ENCODE results near the gene NFATC2IP. TPM values are rescaled to one million over a fixed set of nuclear protein-coding genes. Genes with fewer than 3 reads are reported as not detected.

NFATC2IP gene
- total and polyA plus RNA-seq, 2 of the 13 experiments (the other 11 are each of a cell fraction or from before 2014, with no cell fraction given): 32.1 to 48.5 TPM

DNA sequence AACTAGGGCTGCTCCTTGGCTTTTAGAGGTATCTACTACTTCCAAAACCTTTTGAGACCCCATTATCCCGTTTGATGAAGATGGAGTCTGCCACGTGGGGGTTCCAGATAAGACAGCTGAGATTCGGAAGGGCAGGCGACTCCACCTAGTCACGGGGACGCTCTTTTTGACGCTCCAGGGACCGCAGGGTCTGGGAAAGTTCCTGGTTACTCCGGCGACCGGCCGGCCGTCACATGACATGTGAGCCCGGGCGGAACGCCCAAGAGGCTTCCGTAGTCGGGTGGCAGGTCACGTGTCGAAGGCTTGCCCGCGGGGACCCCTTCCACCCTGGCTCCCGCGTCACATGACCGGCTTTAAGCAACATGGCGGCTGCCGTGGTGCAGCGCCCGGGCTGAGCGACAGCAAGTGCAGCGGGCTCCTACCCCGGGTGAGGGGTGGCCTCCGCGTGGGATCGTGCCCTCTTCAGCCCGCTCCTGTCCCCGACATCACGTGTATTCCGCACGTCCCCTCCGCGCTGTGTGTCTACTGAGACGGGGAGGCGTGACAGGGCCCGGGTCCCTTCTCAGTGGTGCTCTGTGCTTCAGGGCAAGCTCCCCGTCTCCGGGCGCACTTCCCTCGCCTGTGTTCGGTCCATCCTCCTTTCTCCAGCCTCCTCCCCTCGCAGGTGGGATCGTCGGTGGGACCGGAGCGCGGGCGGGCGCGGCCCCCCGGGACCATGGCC is 23.9 kb downstream of the NFATC2IP start, which contains the start of gene SPNS1 (continued):
- TF ChIP-seq ZNF652 (CRISPR knock-in tag; IDR thresholded peaks at IDR 0.05; ENCODE audit: borderline replicate concordance, low read depth) (no peak), MIER3 (CRISPR knock-in tag; IDR thresholded peaks at IDR 0.05; ENCODE audit: borderline replicate concordance) (peak; percentile 96; the same call in 1 of the 2 replicates), HOXA3 (CRISPR knock-in tag; IDR thresholded peaks at IDR 0.05) (peak; percentile 97), ZNF350 (CRISPR knock-in tag; IDR thresholded peaks at IDR 0.05; ENCODE audit: borderline replicate concordance, low read depth) (peak; percentile 98; the same call in 1 of the 2 replicates), HNRNPUL1 (IDR thresholded peaks at IDR 0.05; ENCODE audit: low read depth, low read length) (no peak), SP5 (CRISPR knock-in tag; IDR thresholded peaks at IDR 0.05; ENCODE audit: borderline replicate concordance, low read depth) (no peak), SNAI1 (CRISPR knock-in tag; IDR thresholded peaks at IDR 0.05; ENCODE audit: borderline replicate concordance) (peak; percentile 93), ZSCAN9 (CRISPR knock-in tag; IDR thresholded peaks at IDR 0.05; ENCODE audit: borderline replicate concordance) (peak; percentile 81; the same call in 1 of the 2 replicates), ZNF761 (CRISPR knock-in tag; conservative IDR thresholded peaks at IDR 0.05) (peak; percentile 95), MYNN (CRISPR knock-in tag; IDR thresholded peaks at IDR 0.05; ENCODE audit: low read depth) (no peak), ZFP37 (CRISPR knock-in tag; IDR thresholded peaks at IDR 0.05; ENCODE audit: borderline replicate concordance) (peak; percentile 85; the same call in 1 of the 2 replicates), MYC (CRISPR knock-in tag; IDR thresholded peaks at IDR 0.05; ENCODE audit: borderline replicate concordance) (peak; percentile 93), ZNF724P (CRISPR knock-in tag; IDR thresholded peaks at IDR 0.05; ENCODE audit: borderline replicate concordance) (peak; percentile 45; the same call in 1 of the 2 replicates), CBX2 (IDR thresholded peaks at IDR 0.05; ENCODE audit: low read depth, low read length) (no peak), CBX2 (CRISPR knock-in tag; IDR thresholded peaks at IDR 0.05; ENCODE audit: low read depth) (no peak), RBAK (CRISPR knock-in tag; IDR thresholded peaks at IDR 0.05) (no peak), CHD2 (IDR thresholded peaks at IDR 0.05; ENCODE audit: low read depth, low read length) (no peak), RAD21 (CRISPR knock-in tag; IDR thresholded peaks at IDR 0.05) (peak; percentile 58; the same call in 1 of the 2 replicates)
- TF ChIP-seq, protein P1, sequence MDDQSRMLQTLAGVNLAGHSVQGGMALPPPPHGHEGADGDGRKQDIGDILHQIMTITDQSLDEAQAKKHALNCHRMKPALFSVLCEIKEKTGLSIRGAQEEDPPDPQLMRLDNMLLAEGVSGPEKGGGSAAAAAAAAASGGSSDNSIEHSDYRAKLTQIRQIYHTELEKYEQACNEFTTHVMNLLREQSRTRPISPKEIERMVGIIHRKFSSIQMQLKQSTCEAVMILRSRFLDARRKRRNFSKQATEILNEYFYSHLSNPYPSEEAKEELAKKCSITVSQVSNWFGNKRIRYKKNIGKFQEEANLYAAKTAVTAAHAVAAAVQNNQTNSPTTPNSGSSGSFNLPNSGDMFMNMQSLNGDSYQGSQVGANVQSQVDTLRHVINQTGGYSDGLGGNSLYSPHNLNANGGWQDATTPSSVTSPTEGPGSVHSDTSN (CRISPR knock-in tag; IDR thresholded peaks at IDR 0.05; ENCODE audit: borderline replicate concordance): peak; percentile 73; the same call in 1 of the 2 replicates
- TF ChIP-seq, protein P2, sequence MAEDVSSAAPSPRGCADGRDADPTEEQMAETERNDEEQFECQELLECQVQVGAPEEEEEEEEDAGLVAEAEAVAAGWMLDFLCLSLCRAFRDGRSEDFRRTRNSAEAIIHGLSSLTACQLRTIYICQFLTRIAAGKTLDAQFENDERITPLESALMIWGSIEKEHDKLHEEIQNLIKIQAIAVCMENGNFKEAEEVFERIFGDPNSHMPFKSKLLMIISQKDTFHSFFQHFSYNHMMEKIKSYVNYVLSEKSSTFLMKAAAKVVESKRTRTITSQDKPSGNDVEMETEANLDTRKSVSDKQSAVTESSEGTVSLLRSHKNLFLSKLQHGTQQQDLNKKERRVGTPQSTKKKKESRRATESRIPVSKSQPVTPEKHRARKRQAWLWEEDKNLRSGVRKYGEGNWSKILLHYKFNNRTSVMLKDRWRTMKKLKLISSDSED (CRISPR knock-in tag; IDR thresholded peaks at IDR 0.05): 0 out of 2 replicates have a peak, but pooled peaks have one; percentile 69
- TF ChIP-seq, protein P3, sequence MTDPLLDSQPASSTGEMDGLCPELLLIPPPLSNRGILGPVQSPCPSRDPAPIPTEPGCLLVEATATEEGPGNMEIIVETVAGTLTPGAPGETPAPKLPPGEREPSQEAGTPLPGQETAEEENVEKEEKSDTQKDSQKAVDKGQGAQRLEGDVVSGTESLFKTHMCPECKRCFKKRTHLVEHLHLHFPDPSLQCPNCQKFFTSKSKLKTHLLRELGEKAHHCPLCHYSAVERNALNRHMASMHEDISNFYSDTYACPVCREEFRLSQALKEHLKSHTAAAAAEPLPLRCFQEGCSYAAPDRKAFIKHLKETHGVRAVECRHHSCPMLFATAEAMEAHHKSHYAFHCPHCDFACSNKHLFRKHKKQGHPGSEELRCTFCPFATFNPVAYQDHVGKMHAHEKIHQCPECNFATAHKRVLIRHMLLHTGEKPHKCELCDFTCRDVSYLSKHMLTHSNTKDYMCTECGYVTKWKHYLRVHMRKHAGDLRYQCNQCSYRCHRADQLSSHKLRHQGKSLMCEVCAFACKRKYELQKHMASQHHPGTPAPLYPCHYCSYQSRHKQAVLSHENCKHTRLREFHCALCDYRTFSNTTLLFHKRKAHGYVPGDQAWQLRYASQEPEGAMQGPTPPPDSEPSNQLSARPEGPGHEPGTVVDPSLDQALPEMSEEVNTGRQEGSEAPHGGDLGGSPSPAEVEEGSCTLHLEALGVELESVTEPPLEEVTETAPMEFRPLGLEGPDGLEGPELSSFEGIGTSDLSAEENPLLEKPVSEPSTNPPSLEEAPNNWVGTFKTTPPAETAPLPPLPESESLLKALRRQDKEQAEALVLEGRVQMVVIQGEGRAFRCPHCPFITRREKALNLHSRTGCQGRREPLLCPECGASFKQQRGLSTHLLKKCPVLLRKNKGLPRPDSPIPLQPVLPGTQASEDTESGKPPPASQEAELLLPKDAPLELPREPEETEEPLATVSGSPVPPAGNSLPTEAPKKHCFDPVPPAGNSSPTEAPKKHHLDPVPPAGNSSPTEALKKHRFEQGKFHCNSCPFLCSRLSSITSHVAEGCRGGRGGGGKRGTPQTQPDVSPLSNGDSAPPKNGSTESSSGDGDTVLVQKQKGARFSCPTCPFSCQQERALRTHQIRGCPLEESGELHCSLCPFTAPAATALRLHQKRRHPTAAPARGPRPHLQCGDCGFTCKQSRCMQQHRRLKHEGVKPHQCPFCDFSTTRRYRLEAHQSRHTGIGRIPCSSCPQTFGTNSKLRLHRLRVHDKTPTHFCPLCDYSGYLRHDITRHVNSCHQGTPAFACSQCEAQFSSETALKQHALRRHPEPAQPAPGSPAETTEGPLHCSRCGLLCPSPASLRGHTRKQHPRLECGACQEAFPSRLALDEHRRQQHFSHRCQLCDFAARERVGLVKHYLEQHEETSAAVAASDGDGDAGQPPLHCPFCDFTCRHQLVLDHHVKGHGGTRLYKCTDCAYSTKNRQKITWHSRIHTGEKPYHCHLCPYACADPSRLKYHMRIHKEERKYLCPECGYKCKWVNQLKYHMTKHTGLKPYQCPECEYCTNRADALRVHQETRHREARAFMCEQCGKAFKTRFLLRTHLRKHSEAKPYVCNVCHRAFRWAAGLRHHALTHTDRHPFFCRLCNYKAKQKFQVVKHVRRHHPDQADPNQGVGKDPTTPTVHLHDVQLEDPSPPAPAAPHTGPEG (CRISPR knock-in tag; IDR thresholded peaks at IDR 0.05): peak; percentile 58; the same call in 1 of the 2 replicates

All from HepG2 (cell line).